ENCODE results near the gene FUT1. TPM values are rescaled to one million over a fixed set of nuclear protein-coding genes. Genes with fewer than 3 reads are reported as not detected.

The FUT1 gene
- total RNA-seq, 1 experiment from 2014 or later = not detected

- H3K27ac ChIP-seq = no peak overlapping the region
These were observed 12.9 kb downstream of the FUT1 start for GRCh38 chr19:48739404-48740163.

GRCh38 chr19:48738557-48739403 is 13.7 kb downstream of the FUT1 start:
- H3K9me3 ChIP-seq (replicated peaks) = no peaks in the 10 kb centered on the region
- H3K36me3 ChIP-seq = no peaks in the 10 kb centered on the region
- peaks cover 5% of the 10 kb centered on the region; the same call in 1 of the 2 replicates for H3K4me1 ChIP-seq
- H3K4me3 ChIP-seq = peak overlapping the region; percentile 45
- DNase-seq = peak; percentile 96 to 98
- H3K27ac ChIP-seq = no peak overlapping the region
- H3K27me3 ChIP-seq = no peaks in the 10 kb centered on the region

More at GRCh38 chr19:48739404-48740163, 12.9 kb downstream of the FUT1 start:
- peaks cover 5% of the 10 kb centered on the region; the same call in 1 of the 2 replicates for H3K4me1 ChIP-seq
- no peaks in the 10 kb centered on the region for H3K9me3 ChIP-seq (replicated peaks)
- H3K27me3 ChIP-seq = no peaks in the 10 kb centered on the region
- H3K36me3 ChIP-seq = no peaks in the 10 kb centered on the region
- no peak for DNase-seq
- H3K4me3 ChIP-seq = no peak overlapping the region

- no peak overlapping the region for H3K27ac ChIP-seq
- no peaks in the 10 kb centered on the region for H3K27me3 ChIP-seq
- peak; percentile 29 to 55 for DNase-seq
- no peaks in the 10 kb centered on the region for H3K36me3 ChIP-seq
- H3K4me1 ChIP-seq = peaks cover 5% of the 10 kb centered on the region; the same call in 1 of the 2 replicates
- no peaks in the 10 kb centered on the region for H3K9me3 ChIP-seq (replicated peaks)
- no peak overlapping the region for H3K4me3 ChIP-seq
These were observed 15.0 kb downstream of the FUT1 start for GRCh38 chr19:48737360-48737998.

GRCh38 chr19:48735031-48735615 is 17.3 kb downstream of the FUT1 start:
- no peaks in the 10 kb centered on the region for H3K9me3 ChIP-seq (replicated peaks)
- DNase-seq = no peak
- H3K27me3 ChIP-seq = no peaks in the 10 kb centered on the region
- H3K36me3 ChIP-seq = no peaks in the 10 kb centered on the region
- H3K27ac ChIP-seq = no peak overlapping the region
- no peak overlapping the region for H3K4me3 ChIP-seq
- H3K4me1 ChIP-seq = peaks cover 5% of the 10 kb centered on the region; the same call in 1 of the 2 replicates

- no peak for DNase-seq
- Histone ChIP-seq H3K36me3 (no peaks in the 10 kb centered on the region), H3K4me3 (no peak overlapping the region), H3K27ac (no peak overlapping the region), H3K27me3 (no peaks in the 10 kb centered on the region), H3K4me1 (peaks cover 5% of the 10 kb centered on the region; the same call in 1 of the 2 replicates), H3K9me3 (replicated peaks) (no peaks in the 10 kb centered on the region)
These were observed 17.8 kb downstream of the FUT1 start for GRCh38 chr19:48734625-48735024.

- Histone ChIP-seq H3K27ac (no peak overlapping the region), H3K9me3 (replicated peaks) (no peaks in the 10 kb centered on the region), H3K4me3 (no peak overlapping the region), H3K36me3 (no peaks in the 10 kb centered on the region), H3K27me3 (no peaks in the 10 kb centered on the region), H3K4me1 (no peaks in the 10 kb centered on the region)
- DNase-seq = no peak
These were observed 21.0 kb downstream of the FUT1 start for GRCh38 chr19:48731452-48731851.

- Histone ChIP-seq H3K4me3 (no peak overlapping the region), H3K27me3 (no peaks in the 10 kb centered on the region), H3K27ac (no peak overlapping the region), H3K4me1 (peaks cover 6% of the 10 kb centered on the region), H3K9me3 (replicated peaks) (no peaks in the 10 kb centered on the region), H3K36me3 (no peaks in the 10 kb centered on the region)
- no peak for DNase-seq
These were observed 23.4 kb downstream of the FUT1 start for GRCh38 chr19:48728911-48729664.

GRCh38 chr19:48726556-48726955 is 25.9 kb downstream of the FUT1 start:
- Histone ChIP-seq H3K36me3 (no peaks in the 10 kb centered on the region), H3K9me3 (replicated peaks) (no peaks in the 10 kb centered on the region), H3K4me1 (peaks cover 6% of the 10 kb centered on the region), H3K27me3 (no peaks in the 10 kb centered on the region), H3K27ac (no peak overlapping the region), H3K4me3 (no peak overlapping the region)
- DNase-seq = no peak

- peak overlapping the region; percentile 72 for H3K27ac ChIP-seq
- peak; percentile 91 to 97 for DNase-seq
- H3K9me3 ChIP-seq (replicated peaks) = no peaks in the 10 kb centered on the region
- peaks cover 6% of the 10 kb centered on the region for H3K4me1 ChIP-seq
- H3K36me3 ChIP-seq = no peaks in the 10 kb centered on the region
- peak overlapping the region; percentile 36 for H3K4me3 ChIP-seq
- H3K27me3 ChIP-seq = no peaks in the 10 kb centered on the region
These were observed 27.4 kb downstream of the FUT1 start for GRCh38 chr19:48724796-48725753.

GRCh38 chr19:48722196-48722708 is 30.2 kb downstream of the FUT1 start:
- H3K4me1 ChIP-seq = peaks cover 6% of the 10 kb centered on the region
- H3K27ac ChIP-seq = no peak overlapping the region
- no peak for DNase-seq
- H3K36me3 ChIP-seq = no peaks in the 10 kb centered on the region
- H3K27me3 ChIP-seq = no peaks in the 10 kb centered on the region
- H3K4me3 ChIP-seq = no peak overlapping the region
- H3K9me3 ChIP-seq (replicated peaks) = no peaks in the 10 kb centered on the region

- H3K36me3 ChIP-seq = peaks cover 3% of the 10 kb centered on the region; the same call in 1 of the 2 replicates
- peak overlapping the region; percentile 97 for H3K27ac ChIP-seq
- peak; percentile 99 for DNase-seq
- H3K27me3 ChIP-seq = no peaks in the 10 kb centered on the region
- H3K9me3 ChIP-seq (replicated peaks) = no peaks in the 10 kb centered on the region
- H3K4me1 ChIP-seq = peaks cover 6% of the 10 kb centered on the region
- peak overlapping the region; percentile 68 for H3K4me3 ChIP-seq
These were observed 31.7 kb downstream of the FUT1 start for GRCh38 chr19:48720613-48721296.

GRCh38 chr19:48720251-48720612 is 32.2 kb downstream of the FUT1 start:
- Histone ChIP-seq H3K36me3 (peaks cover 8% of the 10 kb centered on the region), H3K4me1 (peaks cover 3% of the 10 kb centered on the region), H3K27me3 (no peaks in the 10 kb centered on the region), H3K27ac (peak overlapping the region; percentile 97), H3K9me3 (replicated peaks) (no peaks in the 10 kb centered on the region), H3K4me3 (peak overlapping the region; percentile 68)
- peak in 1 of 2 experiments; percentile 71 for DNase-seq
